ENCODE results near the gene PPP1R10.

PPP1R10 gene

DNA sequence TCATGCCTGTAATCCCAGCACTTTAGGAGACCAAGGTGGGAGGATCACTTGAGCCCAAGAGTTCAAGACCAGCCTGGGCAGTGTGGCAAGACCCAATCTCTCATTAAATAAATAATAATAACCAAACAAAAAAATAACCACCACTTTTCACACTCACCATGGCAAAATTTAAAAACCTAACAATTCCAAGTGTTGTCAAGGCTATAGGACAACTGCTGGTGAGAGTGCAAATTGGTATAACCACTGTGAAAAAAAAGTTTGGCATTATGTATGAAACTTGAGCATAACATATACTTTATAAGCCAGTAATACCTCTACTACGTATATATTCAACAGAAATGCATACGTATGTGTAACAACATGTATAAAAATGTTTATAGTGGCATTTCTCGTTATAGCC, 56.1 kb downstream of the PPP1R10 start:
- in situ Hi-C loops (cut with MboI; ENCODE audit: low pct_unique_long_range_greater_than_20kb, low sequenced_read_pairs, unreplicated experiment): no loop called here
- TF ChIP-seq, protein P1, sequence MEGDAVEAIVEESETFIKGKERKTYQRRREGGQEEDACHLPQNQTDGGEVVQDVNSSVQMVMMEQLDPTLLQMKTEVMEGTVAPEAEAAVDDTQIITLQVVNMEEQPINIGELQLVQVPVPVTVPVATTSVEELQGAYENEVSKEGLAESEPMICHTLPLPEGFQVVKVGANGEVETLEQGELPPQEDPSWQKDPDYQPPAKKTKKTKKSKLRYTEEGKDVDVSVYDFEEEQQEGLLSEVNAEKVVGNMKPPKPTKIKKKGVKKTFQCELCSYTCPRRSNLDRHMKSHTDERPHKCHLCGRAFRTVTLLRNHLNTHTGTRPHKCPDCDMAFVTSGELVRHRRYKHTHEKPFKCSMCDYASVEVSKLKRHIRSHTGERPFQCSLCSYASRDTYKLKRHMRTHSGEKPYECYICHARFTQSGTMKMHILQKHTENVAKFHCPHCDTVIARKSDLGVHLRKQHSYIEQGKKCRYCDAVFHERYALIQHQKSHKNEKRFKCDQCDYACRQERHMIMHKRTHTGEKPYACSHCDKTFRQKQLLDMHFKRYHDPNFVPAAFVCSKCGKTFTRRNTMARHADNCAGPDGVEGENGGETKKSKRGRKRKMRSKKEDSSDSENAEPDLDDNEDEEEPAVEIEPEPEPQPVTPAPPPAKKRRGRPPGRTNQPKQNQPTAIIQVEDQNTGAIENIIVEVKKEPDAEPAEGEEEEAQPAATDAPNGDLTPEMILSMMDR (IDR thresholded peaks at IDR 0.05; ENCODE audit: extremely low read depth, insufficient read depth, missing control alignments): no peak
- no peak for DNase-seq (ENCODE audit: low spot score)

DNA sequence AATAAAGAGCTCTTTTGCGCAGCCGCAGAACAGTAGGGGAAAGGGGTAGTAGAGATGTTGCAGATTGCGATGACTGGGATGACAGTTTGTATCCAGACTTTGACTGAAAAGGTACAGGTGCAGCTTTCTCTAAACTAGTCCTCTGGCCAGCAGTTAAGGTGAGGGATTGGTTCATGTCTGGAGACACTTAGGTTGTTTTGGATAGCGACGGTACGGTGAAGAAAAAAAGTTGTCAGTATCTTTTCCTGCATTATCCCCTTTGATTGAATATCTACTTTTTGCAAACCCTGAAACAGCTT, 59.4 kb downstream of the PPP1R10 start:
- in situ Hi-C loops (cut with MboI; ENCODE audit: low pct_unique_long_range_greater_than_20kb, low sequenced_read_pairs, unreplicated experiment): no loop called here
- TF ChIP-seq, protein P1 (IDR thresholded peaks at IDR 0.05; ENCODE audit: extremely low read depth, insufficient read depth, missing control alignments): no peak
- DNase-seq (ENCODE audit: low spot score): peak; percentile 53

DNA sequence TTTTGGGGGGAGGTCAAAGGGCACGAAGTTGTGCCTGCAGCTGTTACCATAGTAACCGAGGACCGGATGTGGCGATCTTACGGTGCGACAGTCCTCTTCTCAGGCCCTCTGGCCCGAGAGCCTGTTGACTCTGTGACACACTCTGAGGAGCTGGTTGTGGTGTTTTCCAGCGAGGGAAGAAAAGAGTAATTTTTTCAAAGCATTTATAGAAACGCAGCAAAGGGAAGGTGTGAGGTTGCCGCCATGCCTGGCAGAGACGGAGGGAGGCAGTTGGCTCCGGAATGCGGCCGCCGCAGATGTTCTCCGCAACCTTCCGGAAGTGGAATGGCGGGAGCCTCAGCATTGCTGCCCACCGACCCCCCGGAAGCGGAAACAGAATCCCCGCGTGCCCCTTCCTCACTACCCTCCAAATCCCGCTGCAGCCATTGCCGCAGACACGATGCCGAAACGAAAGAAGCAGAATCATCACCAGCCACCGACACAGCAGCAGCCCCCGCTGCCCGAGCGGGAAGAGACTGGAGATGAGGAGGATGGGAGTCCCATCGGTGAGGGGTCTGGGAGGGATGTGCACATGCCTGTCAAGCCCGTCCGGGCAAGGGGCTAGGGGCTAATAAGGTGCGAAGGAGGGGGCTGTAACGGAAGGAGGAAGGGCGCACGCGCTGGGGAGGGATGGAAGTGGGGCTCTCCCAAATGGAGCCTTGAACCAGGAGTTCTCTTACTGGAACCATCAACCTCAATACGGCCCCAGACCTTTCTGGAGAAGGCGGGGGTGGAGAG, 59.9 kb downstream of the PPP1R10 start, which contains the start of gene PRR3:
PRR3 (plus strand) TSS at position 390 of the 777 bp plus-strand sequence; CDS start at position 440, 50 bp downstream.
- TF ChIP-seq, protein P1 (IDR thresholded peaks at IDR 0.05; ENCODE audit: extremely low read depth, insufficient read depth, missing control alignments): no peak
- in situ Hi-C loops (cut with MboI; ENCODE audit: low pct_unique_long_range_greater_than_20kb, low sequenced_read_pairs, unreplicated experiment): no loop called here
- peak; percentile 92 for DNase-seq (ENCODE audit: low spot score)

DNA sequence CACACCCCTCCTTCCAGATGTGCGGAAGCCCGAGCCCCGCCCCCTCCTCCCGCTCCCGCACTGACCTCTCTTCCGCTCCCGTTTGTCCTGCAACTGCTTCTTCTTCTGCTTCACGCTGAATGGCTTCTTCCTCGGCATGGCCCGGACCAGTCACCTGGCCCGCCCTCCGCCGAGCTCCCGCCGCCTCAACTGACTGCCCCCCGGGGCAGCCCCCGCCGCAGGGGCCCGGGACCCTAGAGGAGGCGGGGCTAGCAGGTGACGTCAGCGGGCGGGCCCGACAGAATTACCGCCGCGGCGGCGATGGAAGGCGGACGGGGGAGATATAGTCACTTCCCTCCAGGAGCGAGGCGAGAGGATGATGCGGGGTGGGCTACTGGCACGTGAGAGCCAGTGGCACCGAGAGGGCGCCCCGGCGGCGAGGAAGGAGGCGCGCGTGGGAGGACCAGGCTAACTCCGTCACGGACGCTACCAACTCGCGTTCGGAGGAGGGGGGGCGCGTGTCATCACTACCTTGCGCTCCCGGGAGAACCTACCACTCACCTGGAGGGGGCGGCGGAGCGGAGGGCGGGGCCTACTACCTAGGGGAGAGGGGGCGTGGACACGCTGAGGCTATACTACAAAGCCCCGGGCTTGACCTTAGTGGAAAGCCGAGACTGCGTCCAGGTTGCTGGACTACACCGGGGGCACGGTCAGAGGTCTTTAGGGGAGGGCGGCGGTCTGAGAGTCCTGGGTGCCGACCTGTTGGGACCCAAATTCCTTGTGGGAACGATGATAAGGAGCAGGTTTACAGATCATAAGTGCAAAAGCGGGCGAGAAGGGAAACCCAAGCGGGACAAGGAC, 60.8 kb downstream of the PPP1R10 start, which contains the start of gene GNL1:
GNL1 (minus strand) TSS at position 424 of the 840 bp plus-strand sequence; CDS start at position 138, 286 bp downstream.
- TF ChIP-seq, protein P1 (IDR thresholded peaks at IDR 0.05; ENCODE audit: extremely low read depth, insufficient read depth, missing control alignments): peak; percentile 1
- DNase-seq (ENCODE audit: low spot score): peak; percentile 94
- in situ Hi-C loops (cut with MboI; ENCODE audit: low pct_unique_long_range_greater_than_20kb, low sequenced_read_pairs, unreplicated experiment): no loop called here

DNA sequence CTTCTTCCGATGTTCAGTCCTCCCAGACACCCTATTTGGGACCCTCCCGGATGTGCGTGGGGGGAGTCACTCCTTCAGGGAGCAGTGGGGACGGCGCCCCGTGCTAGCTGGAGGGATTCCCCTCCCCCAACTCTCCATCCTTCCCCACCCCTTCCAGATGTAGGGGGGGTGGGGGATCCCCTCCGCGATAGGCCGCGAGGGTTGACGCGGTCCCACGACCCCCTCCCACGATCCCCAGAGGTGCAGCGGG, 61.3 kb downstream of the PPP1R10 start:
- TF ChIP-seq, protein P1 (IDR thresholded peaks at IDR 0.05; ENCODE audit: extremely low read depth, insufficient read depth, missing control alignments): no peak
- DNase-seq (ENCODE audit: low spot score): no peak
- in situ Hi-C loops (cut with MboI; ENCODE audit: low pct_unique_long_range_greater_than_20kb, low sequenced_read_pairs, unreplicated experiment): no loop called here

DNA sequence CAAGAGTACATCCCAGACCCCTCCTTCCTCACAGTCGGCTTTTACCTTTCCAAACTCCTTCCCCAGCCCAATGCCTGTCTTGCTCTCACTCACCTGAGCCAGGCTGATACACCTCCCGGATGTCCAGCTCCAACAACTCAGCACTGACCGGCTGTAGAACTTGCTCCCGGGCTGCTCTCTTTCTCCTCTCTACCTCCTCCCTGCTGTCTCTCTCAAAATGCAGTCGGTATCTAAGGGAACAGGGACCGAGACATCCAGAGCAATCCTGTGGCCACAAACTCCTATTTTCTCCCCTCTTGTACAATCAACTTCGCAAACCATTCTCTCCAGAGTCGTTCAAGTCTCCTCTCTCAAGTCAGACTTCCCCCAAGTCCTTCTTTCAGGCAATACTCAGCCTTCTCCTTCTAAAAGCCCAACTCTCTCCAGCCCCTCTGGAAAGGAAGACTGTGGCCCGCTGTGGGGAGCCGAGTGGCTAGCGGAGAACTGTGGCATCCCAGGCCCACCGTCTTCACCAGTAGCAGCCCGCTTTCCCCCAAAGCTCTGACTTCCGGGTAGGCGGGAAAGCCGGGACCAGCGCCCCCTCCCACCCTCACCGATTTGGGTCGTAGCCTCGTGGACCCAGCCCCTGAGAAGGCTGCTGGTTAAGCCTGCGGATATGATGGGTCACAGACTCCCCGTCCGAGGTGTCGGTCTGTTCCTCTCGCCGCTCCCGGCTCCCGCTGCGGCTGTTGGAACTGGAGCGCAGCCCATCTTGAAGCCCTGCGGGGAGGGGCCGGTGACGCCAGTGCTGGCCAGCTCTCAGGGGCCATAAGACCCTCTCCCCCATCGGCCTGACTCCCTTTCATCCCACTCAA, 61.9 kb downstream of the PPP1R10 start:
- TF ChIP-seq, protein P1 (IDR thresholded peaks at IDR 0.05; ENCODE audit: extremely low read depth, insufficient read depth, missing control alignments): no peak
- in situ Hi-C loops (cut with MboI; ENCODE audit: low pct_unique_long_range_greater_than_20kb, low sequenced_read_pairs, unreplicated experiment): no loop called here
- DNase-seq (ENCODE audit: low spot score): no peak
